ENCODE measurements around the gene HTR3C.

Gene HTR3C

GRCh38 chr3:184030536-184030935, 22.3 kb upstream of the HTR3C start:
- TF ChIP-seq TAF1 (IDR thresholded peaks at IDR 0.05; ENCODE audit: borderline replicate concordance, insufficient read depth, low read length) = no peak
- no peak for TF ChIP-seq POLR2AphosphoS5 (IDR thresholded peaks at IDR 0.05; ENCODE audit: low read depth, low read length)
- TF ChIP-seq, protein P1, sequence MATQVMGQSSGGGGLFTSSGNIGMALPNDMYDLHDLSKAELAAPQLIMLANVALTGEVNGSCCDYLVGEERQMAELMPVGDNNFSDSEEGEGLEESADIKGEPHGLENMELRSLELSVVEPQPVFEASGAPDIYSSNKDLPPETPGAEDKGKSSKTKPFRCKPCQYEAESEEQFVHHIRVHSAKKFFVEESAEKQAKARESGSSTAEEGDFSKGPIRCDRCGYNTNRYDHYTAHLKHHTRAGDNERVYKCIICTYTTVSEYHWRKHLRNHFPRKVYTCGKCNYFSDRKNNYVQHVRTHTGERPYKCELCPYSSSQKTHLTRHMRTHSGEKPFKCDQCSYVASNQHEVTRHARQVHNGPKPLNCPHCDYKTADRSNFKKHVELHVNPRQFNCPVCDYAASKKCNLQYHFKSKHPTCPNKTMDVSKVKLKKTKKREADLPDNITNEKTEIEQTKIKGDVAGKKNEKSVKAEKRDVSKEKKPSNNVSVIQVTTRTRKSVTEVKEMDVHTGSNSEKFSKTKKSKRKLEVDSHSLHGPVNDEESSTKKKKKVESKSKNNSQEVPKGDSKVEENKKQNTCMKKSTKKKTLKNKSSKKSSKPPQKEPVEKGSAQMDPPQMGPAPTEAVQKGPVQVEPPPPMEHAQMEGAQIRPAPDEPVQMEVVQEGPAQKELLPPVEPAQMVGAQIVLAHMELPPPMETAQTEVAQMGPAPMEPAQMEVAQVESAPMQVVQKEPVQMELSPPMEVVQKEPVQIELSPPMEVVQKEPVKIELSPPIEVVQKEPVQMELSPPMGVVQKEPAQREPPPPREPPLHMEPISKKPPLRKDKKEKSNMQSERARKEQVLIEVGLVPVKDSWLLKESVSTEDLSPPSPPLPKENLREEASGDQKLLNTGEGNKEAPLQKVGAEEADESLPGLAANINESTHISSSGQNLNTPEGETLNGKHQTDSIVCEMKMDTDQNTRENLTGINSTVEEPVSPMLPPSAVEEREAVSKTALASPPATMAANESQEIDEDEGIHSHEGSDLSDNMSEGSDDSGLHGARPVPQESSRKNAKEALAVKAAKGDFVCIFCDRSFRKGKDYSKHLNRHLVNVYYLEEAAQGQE (IDR thresholded peaks at IDR 0.05; ENCODE audit: insufficient read depth in 1 of 2, low read depth in 2 of 2, low read length in 2 of 2) = no peak
- TF ChIP-seq SIN3A (IDR thresholded peaks at IDR 0.05; ENCODE audit: borderline replicate concordance, insufficient read depth, low read length) = no peak
- no peak for TF ChIP-seq FOXP2 (optimal IDR thresholded peaks at IDR 0.05; ENCODE audit: borderline replicate concordance, extremely low read depth, extremely low read length, insufficient read depth)

- no peak for TF ChIP-seq TAF1 (IDR thresholded peaks at IDR 0.05; ENCODE audit: borderline replicate concordance, insufficient read depth, low read length)
- no peak for TF ChIP-seq SIN3A (IDR thresholded peaks at IDR 0.05; ENCODE audit: borderline replicate concordance, insufficient read depth, low read length)
- TF ChIP-seq POLR2AphosphoS5 (IDR thresholded peaks at IDR 0.05; ENCODE audit: low read depth, low read length) = no peak
- TF ChIP-seq, protein P1 (IDR thresholded peaks at IDR 0.05; ENCODE audit: insufficient read depth in 1 of 2, low read depth in 2 of 2, low read length in 2 of 2) = no peak
- TF ChIP-seq FOXP2 (optimal IDR thresholded peaks at IDR 0.05; ENCODE audit: borderline replicate concordance, extremely low read depth, extremely low read length, insufficient read depth) = no peak
These were observed 21.6 kb upstream of the HTR3C start, which contains the start of gene HTR3D for GRCh38 chr3:184031187-184031792. Gene HTR3D, plus strand, starts transcription at chr3:184031742. Its CDS starts 0 bp downstream, at chr3:184031742.

GRCh38 chr3:184037816-184038215, 15.0 kb upstream of the HTR3C start:
- TF ChIP-seq TAF1 (IDR thresholded peaks at IDR 0.05; ENCODE audit: borderline replicate concordance, insufficient read depth, low read length) (no peak), POLR2AphosphoS5 (IDR thresholded peaks at IDR 0.05; ENCODE audit: low read depth, low read length) (no peak), SIN3A (IDR thresholded peaks at IDR 0.05; ENCODE audit: borderline replicate concordance, insufficient read depth, low read length) (no peak), FOXP2 (optimal IDR thresholded peaks at IDR 0.05; ENCODE audit: borderline replicate concordance, extremely low read depth, extremely low read length, insufficient read depth) (no peak)
- TF ChIP-seq, protein P1 (IDR thresholded peaks at IDR 0.05; ENCODE audit: insufficient read depth in 1 of 2, low read depth in 2 of 2, low read length in 2 of 2) = no peak

GRCh38 chr3:184039414-184039813, 13.4 kb upstream of the HTR3C start:
- TF ChIP-seq, protein P1 (IDR thresholded peaks at IDR 0.05; ENCODE audit: insufficient read depth in 1 of 2, low read depth in 2 of 2, low read length in 2 of 2) = no peak
- TF ChIP-seq FOXP2 (optimal IDR thresholded peaks at IDR 0.05; ENCODE audit: borderline replicate concordance, extremely low read depth, extremely low read length, insufficient read depth) (no peak), SIN3A (IDR thresholded peaks at IDR 0.05; ENCODE audit: borderline replicate concordance, insufficient read depth, low read length) (no peak), POLR2AphosphoS5 (IDR thresholded peaks at IDR 0.05; ENCODE audit: low read depth, low read length) (no peak), TAF1 (IDR thresholded peaks at IDR 0.05; ENCODE audit: borderline replicate concordance, insufficient read depth, low read length) (no peak)

Data from PFSK-1 (cell line).